DOHH2 (cell line): ENCODE measurements around the gene PPFIBP2.

Experiments
- H3F3A ChIP-seq: fragments of 200-600 bp; sonication (generic), shearing (Covaris generic); 2 replicates; pipeline ENCODE4 v1.6.0; 2016; ENCODE audit warnings: antibody characterized with exemption, mild to moderate bottlenecking; ENCODE audit not compliant: control insufficient read depth, insufficient read depth
- H3K27ac ChIP-seq: fragments of 200-600 bp; sonication (generic); 2 replicates; pipeline ENCODE4 v1.5.1; 2014; ENCODE audit warnings: low read depth, mild to moderate bottlenecking, low read length, moderate library complexity
- H3K27me3 ChIP-seq: fragments of 200-600 bp; sonication (generic); 2 replicates; pipeline ENCODE4 v1.6.1; 2014; ENCODE audit warnings: mild to moderate bottlenecking, low read length, mixed read lengths; ENCODE audit not compliant: control insufficient read depth
- H3K36me3 ChIP-seq: fragments of 200-600 bp; sonication (generic); 2 replicates; pipeline ENCODE4 v1.6.1; 2014; ENCODE audit warnings: mild to moderate bottlenecking, low read length, moderate library complexity, mixed read lengths; ENCODE audit not compliant: control insufficient read depth
- H3K4me1 ChIP-seq: fragments of 200-600 bp; sonication (generic); 2 replicates; pipeline ENCODE4 v1.6.1; 2014; ENCODE audit warnings: mild to moderate bottlenecking, low read length, mixed read lengths; ENCODE audit not compliant: control insufficient read depth
- H3K4me2 ChIP-seq: fragments of 200-600 bp; sonication (generic); 2 replicates; pipeline ENCODE4 v1.6.0; 2014; ENCODE audit warnings: mild to moderate bottlenecking, low read length, moderate library complexity
- H3K4me3 ChIP-seq: fragments of 200-600 bp; sonication (generic); 2 replicates; pipeline ENCODE4 v1.5.1; 2014; ENCODE audit warnings: mild to moderate bottlenecking, low read length, mixed read lengths
- H3K79me2 ChIP-seq: fragments of 200-600 bp; sonication (generic); 2 replicates; pipeline ENCODE4 v1.6.1; 2014; ENCODE audit warnings: mild to moderate bottlenecking, low read length, mixed read lengths; ENCODE audit not compliant: control insufficient read depth
- H3K9me2 ChIP-seq: fragments of 200-600 bp; sonication (generic); replicated peaks from 2 replicates; pipeline ENCODE4 v1.6.1; 2014; ENCODE audit warnings: mild to moderate bottlenecking, low read length, mixed read lengths; ENCODE audit not compliant: control insufficient read depth
- H3K9me3 ChIP-seq: fragments of 200-600 bp; sonication (generic); 2 replicates; pipeline ENCODE4 v1.6.1; 2014; ENCODE audit warnings: antibody characterized with exemption, low read length, mixed read lengths; ENCODE audit not compliant: control insufficient read depth, insufficient read depth
- H4K20me1 ChIP-seq: fragments of 200-600 bp; sonication (generic); 2 replicates; pipeline ENCODE4 v1.6.0; 2014; ENCODE audit warnings: low read depth, mild to moderate bottlenecking, antibody characterized with exemption, low read length, moderate library complexity; ENCODE audit not compliant: control insufficient read depth, insufficient read depth
- EZH2phosphoT487 ChIP-seq: fragments of 200-600 bp; sonication (generic); IDR thresholded peaks from 2 replicates; pipeline ENCODE4 v1.6.1; 2017; ENCODE audit warnings: borderline replicate concordance, mild to moderate bottlenecking, antibody characterized with exemption, low read length, moderate library complexity, mixed read lengths
- TF ChIP-seq, protein P1 (sequence below): fragments of 200-600 bp; sonication (generic); IDR thresholded peaks from one replicate; pipeline ENCODE4 v1.5.1; 2014; ENCODE audit warnings: antibody characterized with exemption, mild to moderate bottlenecking, low read depth, low read length; ENCODE audit not compliant: poor library complexity, severe bottlenecking

The PPFIBP2 gene

DNA sequence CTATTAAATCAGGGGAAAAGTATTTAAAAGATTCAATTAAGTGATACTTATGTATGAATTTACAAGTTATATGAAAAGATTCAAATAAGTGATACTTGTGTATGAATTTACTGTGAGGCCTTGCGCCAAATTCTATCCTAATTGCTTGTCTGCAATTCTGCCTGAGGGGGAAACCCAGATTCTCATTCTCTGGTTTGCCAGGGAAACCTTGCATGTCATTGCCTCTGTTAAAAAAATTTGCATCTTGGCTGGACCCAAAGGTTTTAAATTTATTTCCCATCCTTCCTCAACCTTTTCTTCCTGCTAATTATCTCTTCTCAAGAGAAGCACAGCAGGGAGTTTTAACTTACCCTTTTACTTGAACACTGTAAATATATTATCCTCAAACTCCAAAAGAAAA lies 14.7 kb upstream of the PPFIBP2 start:
- no peaks in the 10 kb centered on the region for H3K36me3 ChIP-seq
- no peaks in the 10 kb centered on the region for H3K9me3 ChIP-seq
- no peaks in the 10 kb centered on the region for H4K20me1 ChIP-seq
- H3K4me2 ChIP-seq = no peak overlapping the region
- H3K4me1 ChIP-seq = peaks cover 19% of the 10 kb centered on the region
- H3K4me3 ChIP-seq = no peak overlapping the region
- H3K27ac ChIP-seq = no peak overlapping the region
- TF ChIP-seq, protein P1, sequence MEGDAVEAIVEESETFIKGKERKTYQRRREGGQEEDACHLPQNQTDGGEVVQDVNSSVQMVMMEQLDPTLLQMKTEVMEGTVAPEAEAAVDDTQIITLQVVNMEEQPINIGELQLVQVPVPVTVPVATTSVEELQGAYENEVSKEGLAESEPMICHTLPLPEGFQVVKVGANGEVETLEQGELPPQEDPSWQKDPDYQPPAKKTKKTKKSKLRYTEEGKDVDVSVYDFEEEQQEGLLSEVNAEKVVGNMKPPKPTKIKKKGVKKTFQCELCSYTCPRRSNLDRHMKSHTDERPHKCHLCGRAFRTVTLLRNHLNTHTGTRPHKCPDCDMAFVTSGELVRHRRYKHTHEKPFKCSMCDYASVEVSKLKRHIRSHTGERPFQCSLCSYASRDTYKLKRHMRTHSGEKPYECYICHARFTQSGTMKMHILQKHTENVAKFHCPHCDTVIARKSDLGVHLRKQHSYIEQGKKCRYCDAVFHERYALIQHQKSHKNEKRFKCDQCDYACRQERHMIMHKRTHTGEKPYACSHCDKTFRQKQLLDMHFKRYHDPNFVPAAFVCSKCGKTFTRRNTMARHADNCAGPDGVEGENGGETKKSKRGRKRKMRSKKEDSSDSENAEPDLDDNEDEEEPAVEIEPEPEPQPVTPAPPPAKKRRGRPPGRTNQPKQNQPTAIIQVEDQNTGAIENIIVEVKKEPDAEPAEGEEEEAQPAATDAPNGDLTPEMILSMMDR = no peak
- TF ChIP-seq EZH2phosphoT487 = no peak
- H3F3A ChIP-seq = no peaks in the 10 kb centered on the region
- H3K79me2 ChIP-seq = no peaks in the 10 kb centered on the region
- no peaks in the 10 kb centered on the region for H3K27me3 ChIP-seq
- no peaks in the 10 kb centered on the region for H3K9me2 ChIP-seq

DNA sequence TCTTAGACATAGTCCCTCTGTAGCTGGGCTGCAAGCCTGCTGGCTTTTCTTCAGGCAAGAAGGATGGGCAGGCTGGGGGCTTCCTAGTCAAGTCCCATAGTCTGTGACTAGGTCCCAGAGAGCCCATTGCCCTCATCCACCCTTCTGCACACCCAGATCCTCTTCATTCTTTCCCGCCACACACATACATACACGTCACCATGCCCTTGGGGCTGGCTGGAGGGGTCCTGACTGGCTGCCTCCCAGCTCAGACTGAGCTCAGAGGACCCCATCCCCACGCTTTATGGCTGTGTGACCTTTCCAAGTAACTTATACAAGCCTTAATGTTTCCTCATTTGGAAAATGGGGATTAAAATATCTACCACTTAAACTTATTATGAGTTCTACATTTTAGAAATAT lies 13.5 kb upstream of the PPFIBP2 start:
- no peaks in the 10 kb centered on the region for H3F3A ChIP-seq
- H3K4me1 ChIP-seq = peaks cover 19% of the 10 kb centered on the region
- no peak overlapping the region for H3K27ac ChIP-seq
- H3K9me2 ChIP-seq = no peaks in the 10 kb centered on the region
- H3K4me3 ChIP-seq = no peak overlapping the region
- no peaks in the 10 kb centered on the region for H3K9me3 ChIP-seq
- TF ChIP-seq EZH2phosphoT487 = no peak
- TF ChIP-seq, protein P1 = no peak
- no peaks in the 10 kb centered on the region for H3K27me3 ChIP-seq
- H3K79me2 ChIP-seq = no peaks in the 10 kb centered on the region
- H4K20me1 ChIP-seq = no peaks in the 10 kb centered on the region
- H3K36me3 ChIP-seq = no peaks in the 10 kb centered on the region
- H3K4me2 ChIP-seq = no peak overlapping the region

DNA sequence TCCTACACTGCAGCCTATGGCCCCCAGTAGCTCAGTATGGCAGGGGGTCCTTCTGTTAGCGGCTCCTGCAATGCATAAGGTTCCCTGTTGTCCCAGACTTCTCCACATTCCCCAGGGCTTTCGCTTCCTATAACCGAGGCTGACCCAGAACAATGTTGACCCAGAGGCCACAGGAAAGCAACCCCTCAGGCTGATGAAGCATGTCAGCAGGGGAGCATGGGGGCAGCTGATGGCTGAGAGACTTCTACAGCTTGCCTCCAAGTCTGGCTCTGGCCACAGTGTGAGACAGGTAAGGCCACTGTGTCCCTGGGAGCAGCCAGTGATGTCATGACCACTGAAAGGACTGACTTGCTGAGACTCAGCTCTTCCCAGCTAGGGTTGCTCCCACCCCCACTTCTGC lies 12.5 kb upstream of the PPFIBP2 start:
- Histone ChIP-seq H3K9me2 (no peaks in the 10 kb centered on the region), H3K36me3 (no peaks in the 10 kb centered on the region), H3K79me2 (no peaks in the 10 kb centered on the region), H3F3A (no peaks in the 10 kb centered on the region), H3K9me3 (no peaks in the 10 kb centered on the region), H3K4me1 (peaks cover 9% of the 10 kb centered on the region), H3K4me2 (no peak overlapping the region), H3K4me3 (no peak overlapping the region), H3K27ac (no peak overlapping the region), H4K20me1 (no peaks in the 10 kb centered on the region), H3K27me3 (no peaks in the 10 kb centered on the region)
- TF ChIP-seq EZH2phosphoT487 = no peak
- TF ChIP-seq, protein P1 = no peak

DNA sequence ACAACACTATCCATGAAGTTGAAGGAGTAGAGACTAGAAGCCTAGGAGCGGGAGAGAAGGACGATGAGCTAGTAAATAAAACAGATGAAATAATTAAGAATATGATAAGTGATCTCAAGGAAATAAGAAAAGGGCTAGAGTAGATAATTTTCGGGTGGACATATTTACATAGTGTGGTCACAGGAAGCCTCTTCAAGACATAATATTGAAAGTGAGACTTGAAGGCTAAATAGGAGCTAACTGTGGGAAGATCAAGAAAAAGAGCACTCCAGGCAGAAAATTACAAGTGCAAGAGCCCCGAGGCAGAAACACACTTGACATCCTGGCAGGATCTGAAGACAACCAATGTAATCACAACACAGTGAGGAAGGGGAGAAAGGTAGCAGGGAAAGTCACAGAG lies 11.9 kb upstream of the PPFIBP2 start:
- no peaks in the 10 kb centered on the region for H3K36me3 ChIP-seq
- no peak overlapping the region for H3K4me2 ChIP-seq
- no peaks in the 10 kb centered on the region for H3F3A ChIP-seq
- H3K4me3 ChIP-seq = no peak overlapping the region
- H3K27me3 ChIP-seq = no peaks in the 10 kb centered on the region
- no peaks in the 10 kb centered on the region for H3K79me2 ChIP-seq
- TF ChIP-seq, protein P1 = no peak
- TF ChIP-seq EZH2phosphoT487 = no peak
- H3K4me1 ChIP-seq = peaks cover 3% of the 10 kb centered on the region
- H4K20me1 ChIP-seq = no peaks in the 10 kb centered on the region
- no peak overlapping the region for H3K27ac ChIP-seq
- no peaks in the 10 kb centered on the region for H3K9me3 ChIP-seq
- H3K9me2 ChIP-seq = no peaks in the 10 kb centered on the region
